Choroid plexus epithelial cell (primary cell): Measurements from ENCODE around the gene RALGDS.

ENCODE experiments used
- DNase-seq: peaks from one replicate; pipeline ENCODE4 v3.0.0-alpha.2; 2010; ENCODE audit warnings: low read depth
- H3K4me3 ChIP-seq: 2 replicates; pipeline ENCODE4 v1.5.1; 2011; ENCODE audit warnings: low read depth, mild to moderate bottlenecking, control low read depth, low read length, moderate library complexity
- CTCF ChIP-seq: conservative IDR thresholded peaks from 2 replicates; pipeline ENCODE4 v1.5.1; 2011; ENCODE audit warnings: low read depth, mild to moderate bottlenecking, control low read depth, inconsistent platforms, low read length, moderate library complexity

Gene RALGDS

GRCh38 chr9:133107961-133108793, 12.9 kb downstream of the RALGDS start:
- no peak for DNase-seq
- TF ChIP-seq CTCF, result no peak

GRCh38 chr9:133107245-133107722, 13.8 kb downstream of the RALGDS start:
- no peak overlapping the region for H3K4me3 ChIP-seq
- no peak for TF ChIP-seq CTCF
- no peak for DNase-seq

More at GRCh38 chr9:133107961-133108793, 12.9 kb downstream of the RALGDS start:
- H3K4me3 ChIP-seq, result no peak overlapping the region

GRCh38 chr9:133106511-133107244, 14.4 kb downstream of the RALGDS start:
- no peak overlapping the region for H3K4me3 ChIP-seq
- TF ChIP-seq CTCF, result no peak
- no peak for DNase-seq

- no peak overlapping the region for H3K4me3 ChIP-seq
- DNase-seq, result no peak
- no peak for TF ChIP-seq CTCF
These were observed 15.6 kb downstream of the RALGDS start for GRCh38 chr9:133105461-133105770.

- no peak for TF ChIP-seq CTCF
- no peak overlapping the region for H3K4me3 ChIP-seq
- no peak for DNase-seq
These were observed 16.2 kb downstream of the RALGDS start for GRCh38 chr9:133104718-133105460.

GRCh38 chr9:133103987-133104505, 17.0 kb downstream of the RALGDS start:
- no peak for TF ChIP-seq CTCF
- no peak overlapping the region for H3K4me3 ChIP-seq
- DNase-seq, result no peak
